Activated CD8-positive, alpha-beta T cell treated with anti-CD3 and anti-CD28 coated beads for 36 hours (primary cell): ENCODE results near the gene PTPRN. TPM values are rescaled to one million over a fixed set of nuclear protein-coding genes. Genes with fewer than 3 reads are reported as not detected.

Experiments
- ATAC-seq: fragments of 200-7000 bp; cut with Tn5 transposase; one replicate; pipeline ENCODE4 v1.10.0; 2021; ENCODE audit warnings: mild to moderate bottlenecking, moderate library complexity
- CTCF ChIA-PET: fragments of 350-600 bp; sonication (Branson Sonifier 250); formaldehyde crosslinking; loops from one replicate; lab custom pipeline; 2021; ENCODE audit warnings: antibody characterized with exemption; lab: Charles Lee
- POLR2A ChIA-PET: fragments of 350-600 bp; sonication (Branson Sonifier 250); formaldehyde crosslinking; loops from one replicate; lab custom pipeline; 2021; ENCODE audit warnings: antibody characterized with exemption; lab: Charles Lee
- DNase-seq: peaks from one replicate; pipeline ENCODE4 v3.0.0-alpha.2; 2020
- H3K27ac Mint-ChIP-seq: one replicate; pipeline ENCODE4 v1.8.0; 2021; ENCODE audit warnings: mild to moderate bottlenecking, mixed read lengths
- H3K27me3 Mint-ChIP-seq: one replicate; pipeline ENCODE4 v1.8.0; 2021; ENCODE audit warnings: mixed read lengths
- H3K36me3 Mint-ChIP-seq: one replicate; pipeline ENCODE4 v1.8.0; 2021; ENCODE audit warnings: low read depth, mixed read lengths
- H3K4me1 Mint-ChIP-seq: one replicate; pipeline ENCODE4 v1.8.0; 2021; ENCODE audit warnings: low read depth, mixed read lengths
- H3K4me3 Mint-ChIP-seq: one replicate; pipeline ENCODE4 v1.8.0; 2021; ENCODE audit warnings: mild to moderate bottlenecking, moderate library complexity, mixed read lengths
- H3K9me3 Mint-ChIP-seq: one replicate; pipeline ENCODE4 v1.8.0; 2021; ENCODE audit warnings: mixed read lengths
- intact Hi-C: fragments of 100-400 bp; cut with micrococcal nuclease; formaldehyde crosslinking; loops from one replicate; pipeline ENCODE4 v1.10.0; 2022
- total RNA-seq, 2 experiments: library from RNA; stranded (reverse); gene quantifications; one replicate each; pipeline ENCODE4 v1.2.3, GENCODE V29; 2021
- TF ChIP-seq, protein P1 (sequence below): fragments of 200-600 bp; IDR thresholded peaks from one replicate; pipeline ENCODE4 v1.8.0; 2022; ENCODE audit warnings: antibody characterized with exemption, mild to moderate bottlenecking

The PTPRN gene
- total RNA-seq, 2 experiments from 2014 or later, result 0.92 to 1.1 TPM

DNA sequence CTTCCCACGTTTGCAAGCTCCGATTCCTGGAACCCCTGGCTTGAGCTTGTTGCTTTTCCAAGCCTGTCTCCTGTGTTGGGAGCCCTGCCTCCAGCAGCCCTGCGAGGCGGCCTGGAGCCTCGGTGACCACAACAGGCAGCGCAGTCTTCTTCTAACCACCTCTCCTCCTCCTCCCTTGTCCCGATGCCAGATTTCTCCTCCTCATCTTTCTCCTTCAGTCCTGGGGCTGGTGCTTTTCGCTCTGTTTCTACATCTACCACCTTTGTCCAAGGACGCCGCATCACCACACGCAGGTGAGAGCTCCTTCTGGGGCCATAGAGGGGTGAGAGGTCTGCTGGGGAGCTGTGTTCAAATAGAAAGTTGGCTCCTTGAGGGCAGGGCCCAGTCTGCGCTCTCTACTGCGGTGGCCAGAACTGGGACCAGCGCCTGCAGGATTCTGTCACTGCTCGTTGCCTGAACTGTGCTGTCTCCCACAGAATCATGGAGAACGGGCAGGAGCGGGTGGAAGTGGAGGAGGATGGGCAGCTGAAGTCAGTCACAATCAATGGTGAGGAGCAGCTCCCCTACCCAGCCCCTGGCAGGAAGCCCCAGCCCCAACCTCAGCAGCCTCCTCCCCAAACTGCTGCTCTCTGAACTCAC, 26.1 kb downstream of the PTPRN start:
- intact Hi-C loops, result no loop called here
- H3K4me3 Mint-ChIP-seq, result no peak overlapping the region
- H3K4me1 Mint-ChIP-seq, result peaks cover 49% of the 10 kb centered on the region
- DNase-seq (no peak), ATAC-seq (no peak)
- POLR2A ChIA-PET, result interaction anchor here (0.6 to 1.6 kb wide), 3 partner anchors 10 to 82 kb away, joined by 3 read pairs; no protein-coding TSS in a partner anchor
- TF ChIP-seq, protein P1, sequence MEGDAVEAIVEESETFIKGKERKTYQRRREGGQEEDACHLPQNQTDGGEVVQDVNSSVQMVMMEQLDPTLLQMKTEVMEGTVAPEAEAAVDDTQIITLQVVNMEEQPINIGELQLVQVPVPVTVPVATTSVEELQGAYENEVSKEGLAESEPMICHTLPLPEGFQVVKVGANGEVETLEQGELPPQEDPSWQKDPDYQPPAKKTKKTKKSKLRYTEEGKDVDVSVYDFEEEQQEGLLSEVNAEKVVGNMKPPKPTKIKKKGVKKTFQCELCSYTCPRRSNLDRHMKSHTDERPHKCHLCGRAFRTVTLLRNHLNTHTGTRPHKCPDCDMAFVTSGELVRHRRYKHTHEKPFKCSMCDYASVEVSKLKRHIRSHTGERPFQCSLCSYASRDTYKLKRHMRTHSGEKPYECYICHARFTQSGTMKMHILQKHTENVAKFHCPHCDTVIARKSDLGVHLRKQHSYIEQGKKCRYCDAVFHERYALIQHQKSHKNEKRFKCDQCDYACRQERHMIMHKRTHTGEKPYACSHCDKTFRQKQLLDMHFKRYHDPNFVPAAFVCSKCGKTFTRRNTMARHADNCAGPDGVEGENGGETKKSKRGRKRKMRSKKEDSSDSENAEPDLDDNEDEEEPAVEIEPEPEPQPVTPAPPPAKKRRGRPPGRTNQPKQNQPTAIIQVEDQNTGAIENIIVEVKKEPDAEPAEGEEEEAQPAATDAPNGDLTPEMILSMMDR, result no peak
- CTCF ChIA-PET, result interaction anchor here (0.8 to 15.5 kb wide), 3 partner anchors 14 to 258 kb away, joined by 3 to 336 read pairs (median 3); no protein-coding TSS in a partner anchor
- H3K36me3 Mint-ChIP-seq, result peaks cover 40% of the 10 kb centered on the region
- H3K27me3 Mint-ChIP-seq, result no peaks in the 10 kb centered on the region
- H3K9me3 Mint-ChIP-seq, result no peaks in the 10 kb centered on the region
- H3K27ac Mint-ChIP-seq, result peak overlapping the region; percentile 59

DNA sequence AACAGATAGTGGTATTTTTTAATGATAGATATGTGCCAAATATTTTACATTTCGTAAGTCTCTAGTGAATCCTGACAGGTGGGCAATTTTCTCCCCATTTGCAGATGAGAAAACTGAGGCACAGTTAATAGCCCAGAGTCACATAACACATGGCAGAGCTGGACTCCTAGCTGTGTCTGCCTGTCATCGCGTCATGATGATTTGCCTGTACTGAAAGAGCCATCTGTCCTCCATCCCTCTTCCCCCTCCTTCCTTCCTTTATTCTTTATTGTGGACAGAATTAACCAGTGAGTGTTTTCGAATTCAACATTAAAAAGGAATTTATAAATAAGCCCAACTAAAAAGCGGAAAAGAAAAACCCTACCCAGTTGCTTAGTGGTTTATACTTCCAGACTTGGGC, 26.8 kb downstream of the PTPRN start:
- Mint-ChIP-seq H3K4me3 (no peak overlapping the region), H3K4me1 (peaks cover 53% of the 10 kb centered on the region), H3K27me3 (no peaks in the 10 kb centered on the region), H3K9me3 (no peaks in the 10 kb centered on the region), H3K27ac (peak overlapping the region; percentile 38), H3K36me3 (peaks cover 40% of the 10 kb centered on the region)
- CTCF ChIA-PET, result interaction anchor here (0.8 to 15.5 kb wide), 4 partner anchors 14 to 259 kb away, joined by 3 to 336 read pairs (median 4); partner anchors contain the start of gene CNPPD1
- intact Hi-C loops, result no loop called here
- TF ChIP-seq, protein P1, result no peak
- DNase-seq, result no peak
- POLR2A ChIA-PET, result interaction anchor here (0.6 to 1.6 kb wide), 3 partner anchors 11 to 82 kb away, joined by 3 read pairs; no protein-coding TSS in a partner anchor
- no peak for ATAC-seq

DNA sequence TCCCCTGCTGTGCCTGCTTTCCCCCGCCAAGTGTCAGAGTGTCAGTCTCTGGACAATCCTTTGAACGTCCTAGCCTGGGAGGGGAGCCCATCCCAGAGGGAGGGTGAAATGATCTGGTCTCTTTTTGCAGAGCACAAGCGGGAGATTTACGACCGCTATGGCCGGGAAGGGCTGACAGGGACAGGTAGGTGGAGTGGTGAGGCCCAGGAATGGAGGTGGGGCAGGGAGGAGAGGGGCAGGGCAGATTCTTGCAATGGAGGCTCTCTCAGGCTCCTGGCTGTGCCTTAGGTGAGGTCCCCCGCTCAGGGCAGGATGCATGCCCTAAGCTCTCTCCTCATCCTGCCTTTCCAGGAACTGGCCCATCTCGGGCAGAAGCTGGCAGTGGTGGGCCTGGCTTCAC, 27.6 kb downstream of the PTPRN start:
- ChIA-PET CTCF (interaction anchor here (1.4 to 15.5 kb wide), 3 partner anchors 15 to 105 kb away, joined by 6 to 336 read pairs (median 132); partner anchors contain the start of genes CNPPD1, TUBA4A and TUBA4B), POLR2A (interaction anchor here (1.4 to 5.9 kb wide), 3 partner anchors 12 to 81 kb away, joined by 4 to 63 read pairs (median 41); partner anchors contain the start of genes TUBA4A and TUBA4B)
- TF ChIP-seq, protein P1, result no peak
- Mint-ChIP-seq H3K27ac (peak overlapping the region; percentile 89), H3K36me3 (peaks cover 40% of the 10 kb centered on the region), H3K27me3 (no peaks in the 10 kb centered on the region), H3K4me1 (peaks cover 54% of the 10 kb centered on the region), H3K4me3 (peak overlapping the region; percentile 80), H3K9me3 (no peaks in the 10 kb centered on the region)
- DNase-seq, result no peak
- intact Hi-C loops, result no loop called here
- ATAC-seq, result no peak

DNA sequence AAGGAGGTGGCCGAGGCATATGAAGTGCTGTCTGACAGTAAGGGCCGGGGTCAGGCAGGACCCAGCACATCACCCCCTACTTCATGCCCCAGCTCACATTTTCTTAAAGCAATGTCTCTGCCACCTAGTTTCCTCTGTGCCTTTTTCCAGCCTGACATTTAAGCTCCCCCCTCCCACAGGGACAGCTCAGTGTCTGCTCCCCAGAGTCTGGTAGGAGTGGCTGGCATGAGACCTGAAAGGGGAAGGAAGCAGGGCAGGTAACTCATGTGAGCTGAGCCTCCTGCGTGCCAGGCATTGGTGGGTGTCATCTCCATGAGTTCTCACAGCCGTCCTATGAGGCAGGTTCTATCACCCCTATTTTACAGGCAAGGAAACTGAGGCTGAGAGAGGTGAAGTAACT, 28.6 kb downstream of the PTPRN start:
- peak overlapping the region; percentile 80 for H3K4me3 Mint-ChIP-seq
- peak overlapping the region; percentile 89 for H3K27ac Mint-ChIP-seq
- POLR2A ChIA-PET, result interaction anchor here (1.4 to 5.9 kb wide), 3 partner anchors 13 to 80 kb away, joined by 4 to 63 read pairs (median 41); partner anchors contain the start of genes TUBA4A and TUBA4B
- ATAC-seq (no peak), DNase-seq (no peak)
- peaks cover 36% of the 10 kb centered on the region for H3K36me3 Mint-ChIP-seq
- H3K4me1 Mint-ChIP-seq, result peaks cover 49% of the 10 kb centered on the region
- intact Hi-C loops, result no loop called here
- H3K27me3 Mint-ChIP-seq, result no peaks in the 10 kb centered on the region
- TF ChIP-seq, protein P1, result no peak
- H3K9me3 Mint-ChIP-seq, result no peaks in the 10 kb centered on the region
- CTCF ChIA-PET, result interaction anchor here (1.2 to 15.5 kb wide), 6 partner anchors 16 to 251 kb away, joined by 3 to 336 read pairs (median 8); partner anchors contain the start of genes ANKZF1, ATG9A, CNPPD1 and TUBA4A
